ENCODE results near the gene AMBP. TPM values are rescaled to one million over a fixed set of nuclear protein-coding genes. Genes with fewer than 3 reads are reported as not detected.
A peak's percentile ranks its signal among the peaks of the same experiment; 100 is the strongest.

AMBP gene
- total RNA-seq (2014; rRNA removed; shearing (Covaris generic)) = 3.0 and 4.4 TPM in 2 replicates

DNA sequence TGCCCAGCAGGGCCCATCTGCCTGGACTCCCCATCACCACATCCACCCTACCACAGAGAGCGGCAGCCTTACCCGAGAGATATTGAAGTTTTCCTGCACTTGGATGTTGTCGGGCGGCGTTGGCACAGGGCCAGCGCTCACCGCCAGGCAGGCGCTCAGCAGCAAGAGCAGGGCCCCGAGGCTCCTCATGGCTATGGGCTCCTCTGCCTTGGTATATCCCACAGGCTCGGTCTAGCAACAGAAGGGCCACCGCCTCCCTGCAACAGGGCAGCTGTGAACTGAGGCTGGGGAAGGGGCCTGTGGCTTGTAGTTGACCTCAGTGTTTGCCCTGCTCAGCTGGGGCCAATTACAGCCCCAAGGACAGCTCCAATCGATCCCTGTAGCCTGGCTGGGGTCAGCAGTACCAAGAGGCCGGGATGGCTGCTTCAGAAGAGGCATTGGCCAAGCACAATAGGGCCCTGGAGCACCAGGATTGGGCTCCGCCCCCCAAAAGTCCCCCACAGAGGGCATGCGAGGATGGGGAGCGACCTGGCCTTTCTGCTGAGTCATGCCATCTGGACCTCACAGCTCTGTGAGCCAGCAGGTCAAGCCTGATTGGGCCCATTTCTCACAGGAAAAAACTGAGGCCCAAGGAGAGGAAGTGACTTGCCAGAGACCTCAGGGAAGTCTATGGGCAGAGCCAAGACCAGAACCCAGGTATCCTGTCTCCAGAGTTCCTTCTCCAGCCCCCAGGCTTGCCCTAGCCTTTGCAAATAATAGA is at the start of gene AMBP:
TSS of gene AMBP (minus strand) at position 280 of the 760 bp plus-strand sequence. CDS start at position 189, 91 bp downstream.
- peak; percentile 49 for DNase-seq (ENCODE audit: low spot score)

DNA sequence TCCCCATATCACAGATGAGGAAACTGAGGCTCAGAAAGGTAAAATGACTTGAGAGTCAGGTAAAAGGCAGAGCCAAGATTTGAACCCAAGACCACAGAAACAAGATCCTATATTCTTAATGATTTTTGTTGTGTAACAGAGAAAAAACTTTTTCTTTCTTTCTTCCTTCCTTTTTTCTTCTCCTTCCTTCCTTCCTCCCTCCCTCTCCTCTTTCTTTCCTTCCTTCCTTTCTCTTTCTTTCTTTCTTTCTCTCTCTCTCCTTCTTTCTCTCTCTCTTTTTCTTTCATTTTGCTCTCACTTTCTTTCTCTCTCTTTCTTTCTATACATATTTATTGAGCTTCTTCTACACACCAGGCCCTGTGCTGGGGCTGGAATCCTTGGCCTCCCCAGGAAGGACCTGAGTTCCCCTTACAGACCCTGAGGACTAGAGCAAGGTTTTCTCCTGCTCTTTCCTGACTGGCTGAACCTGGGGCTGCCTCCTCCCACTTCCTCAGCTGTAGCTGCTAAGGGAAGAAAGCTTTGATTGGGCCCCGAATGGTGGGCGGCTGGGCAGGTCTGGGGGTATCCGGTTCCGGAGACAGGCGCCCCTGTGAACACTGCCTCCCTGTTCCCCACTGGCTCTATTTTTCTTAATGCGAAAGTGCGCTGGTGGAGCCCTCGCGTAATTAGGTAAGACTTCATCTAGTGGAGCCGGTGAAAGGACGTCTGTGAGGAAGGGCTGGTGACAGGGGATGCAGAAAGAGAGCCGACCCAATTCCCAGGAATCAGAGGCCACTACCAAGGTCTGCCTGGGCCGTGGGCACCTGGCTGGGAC is 48.4 kb upstream of the AMBP start:
- no peak for DNase-seq (ENCODE audit: low spot score)

GRCh38 chr9:114125476-114126013 is 47.4 kb upstream of the AMBP start:
- DNase-seq (ENCODE audit: low spot score) = no peak

DNA sequence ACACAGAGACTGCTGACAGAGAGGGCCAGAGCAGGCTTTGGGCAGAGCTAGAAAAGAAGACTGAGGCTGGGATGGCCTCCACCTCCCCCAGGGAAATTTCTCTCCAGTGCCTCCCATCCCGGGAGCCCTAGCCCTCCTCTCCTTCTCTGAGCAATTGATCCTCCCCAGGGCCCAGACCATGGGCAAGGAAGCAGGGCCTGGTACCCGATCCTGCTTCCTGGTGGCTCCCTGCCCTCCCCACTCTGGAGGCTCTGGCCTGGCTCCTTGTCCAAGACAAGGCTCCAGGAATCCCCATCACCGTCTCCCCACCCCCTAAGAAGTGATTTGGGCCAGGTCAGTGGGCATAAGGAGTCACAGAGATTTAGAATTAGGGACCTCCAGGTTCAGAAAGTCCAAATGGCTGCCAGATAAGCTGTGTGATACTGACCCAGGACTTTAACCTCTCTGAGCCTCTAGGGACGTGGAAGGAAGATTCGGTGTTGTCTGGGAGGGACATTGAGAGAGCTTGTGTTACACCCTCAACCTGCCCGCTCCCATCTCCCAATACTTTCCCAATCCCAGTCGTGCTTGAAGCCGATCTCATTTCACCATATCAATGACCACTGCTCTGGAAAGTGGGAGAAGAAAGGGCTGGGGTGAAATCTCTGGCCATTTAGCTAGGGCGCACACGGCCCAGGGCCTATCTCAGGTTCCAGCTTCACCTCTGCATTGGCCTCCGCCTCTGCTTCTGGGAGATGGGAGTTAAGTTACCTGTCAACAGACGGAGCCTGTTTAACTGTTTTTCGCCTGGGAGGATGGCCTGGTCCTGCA is 46.8 kb upstream of the AMBP start:
- no peak for DNase-seq (ENCODE audit: low spot score)

- DNase-seq (ENCODE audit: low spot score) = no peak
These were observed 46.0 kb upstream of the AMBP start for GRCh38 chr9:114124138-114124537.

DNA sequence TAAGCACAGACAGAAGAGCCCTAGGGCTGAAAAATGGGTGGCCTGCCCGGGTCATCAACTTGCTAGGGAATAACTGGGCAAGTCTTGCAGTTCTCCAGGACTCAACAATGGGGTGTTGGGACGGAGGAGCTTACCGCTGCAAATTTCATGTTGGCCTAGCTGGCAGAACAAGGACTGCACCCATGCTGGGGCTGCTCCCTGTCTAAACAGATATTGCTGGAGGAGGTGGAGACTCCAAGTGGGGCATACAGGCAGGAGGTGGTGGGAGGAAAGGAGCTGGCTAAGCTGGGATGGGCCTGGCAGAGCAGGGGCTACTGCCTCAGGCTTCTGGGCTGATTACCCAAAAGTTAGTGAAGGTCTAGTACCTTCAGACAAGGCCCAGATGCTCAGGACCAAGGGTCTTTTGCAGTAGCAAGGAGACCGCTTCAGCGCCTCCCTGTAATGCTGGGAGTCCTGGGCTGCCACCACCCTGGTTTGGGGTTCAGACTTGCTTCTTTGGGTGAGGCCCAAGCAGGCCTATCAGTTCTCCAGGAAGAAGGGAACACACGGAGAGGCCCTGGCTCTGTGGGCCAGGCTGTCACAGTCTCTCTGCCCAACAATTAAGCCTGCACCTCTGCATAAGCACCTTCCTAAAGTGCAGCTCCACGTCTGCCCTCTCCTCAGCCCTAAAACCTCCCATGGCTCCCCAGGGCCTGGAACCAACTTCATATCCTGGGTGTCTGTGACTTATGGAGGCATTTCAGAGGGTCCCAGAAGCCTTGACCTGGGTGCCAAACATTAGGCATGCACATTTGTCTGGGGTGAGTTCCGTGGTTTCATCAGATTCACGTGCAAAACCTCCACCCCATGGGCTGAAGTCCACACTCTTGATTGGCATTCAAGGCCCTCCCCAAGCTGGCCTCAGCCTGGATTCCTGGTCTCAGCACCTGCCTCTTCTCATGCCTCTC is 45.2 kb upstream of the AMBP start:
- no peak for DNase-seq (ENCODE audit: low spot score)

- no peak for DNase-seq (ENCODE audit: low spot score)
These were observed 44.3 kb upstream of the AMBP start for GRCh38 chr9:114122136-114123027.

DNA sequence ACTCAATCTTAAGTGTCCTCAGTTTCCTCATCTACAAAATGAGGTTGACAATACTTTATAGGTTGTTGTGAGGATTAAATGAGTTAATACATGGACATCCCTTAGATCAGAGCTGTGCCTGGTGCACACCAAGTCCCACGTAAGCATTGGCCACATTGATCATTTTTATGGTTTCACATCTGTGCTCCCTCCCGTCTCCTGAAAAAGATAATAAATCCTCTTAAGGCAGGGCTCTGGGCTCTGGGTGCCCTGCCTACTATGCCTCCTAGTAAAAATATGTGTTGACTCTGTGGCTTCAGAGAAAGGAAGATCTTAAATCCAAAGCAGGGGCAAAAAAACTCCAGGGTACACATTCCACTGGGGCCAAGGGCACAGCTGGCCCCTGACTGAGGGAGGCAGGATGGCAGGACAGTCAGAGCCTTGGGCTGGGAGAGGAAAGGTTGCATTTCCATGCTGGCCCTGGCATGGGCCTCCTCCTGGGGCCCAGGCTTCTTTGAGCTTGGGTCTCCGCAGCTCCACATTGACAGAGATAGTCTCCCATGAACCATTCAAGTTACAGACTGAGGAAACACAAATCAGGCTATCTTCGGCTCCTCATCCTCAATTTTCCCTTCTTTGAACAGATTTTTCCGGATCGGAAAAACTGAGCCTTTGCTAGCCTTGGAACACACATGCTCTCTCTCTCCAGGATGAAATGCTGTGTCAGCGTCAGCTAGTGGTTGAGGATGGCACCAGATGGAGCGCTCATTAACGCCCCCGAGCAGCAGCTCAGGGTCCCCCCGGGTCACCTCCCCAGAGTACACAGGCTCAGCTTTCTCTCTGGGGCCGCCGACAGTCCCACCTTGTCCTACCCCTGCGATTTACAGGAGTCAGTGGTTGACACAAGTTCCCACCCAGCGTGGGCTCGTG is 43.4 kb upstream of the AMBP start:
- DNase-seq (ENCODE audit: low spot score) = no peak

DNA sequence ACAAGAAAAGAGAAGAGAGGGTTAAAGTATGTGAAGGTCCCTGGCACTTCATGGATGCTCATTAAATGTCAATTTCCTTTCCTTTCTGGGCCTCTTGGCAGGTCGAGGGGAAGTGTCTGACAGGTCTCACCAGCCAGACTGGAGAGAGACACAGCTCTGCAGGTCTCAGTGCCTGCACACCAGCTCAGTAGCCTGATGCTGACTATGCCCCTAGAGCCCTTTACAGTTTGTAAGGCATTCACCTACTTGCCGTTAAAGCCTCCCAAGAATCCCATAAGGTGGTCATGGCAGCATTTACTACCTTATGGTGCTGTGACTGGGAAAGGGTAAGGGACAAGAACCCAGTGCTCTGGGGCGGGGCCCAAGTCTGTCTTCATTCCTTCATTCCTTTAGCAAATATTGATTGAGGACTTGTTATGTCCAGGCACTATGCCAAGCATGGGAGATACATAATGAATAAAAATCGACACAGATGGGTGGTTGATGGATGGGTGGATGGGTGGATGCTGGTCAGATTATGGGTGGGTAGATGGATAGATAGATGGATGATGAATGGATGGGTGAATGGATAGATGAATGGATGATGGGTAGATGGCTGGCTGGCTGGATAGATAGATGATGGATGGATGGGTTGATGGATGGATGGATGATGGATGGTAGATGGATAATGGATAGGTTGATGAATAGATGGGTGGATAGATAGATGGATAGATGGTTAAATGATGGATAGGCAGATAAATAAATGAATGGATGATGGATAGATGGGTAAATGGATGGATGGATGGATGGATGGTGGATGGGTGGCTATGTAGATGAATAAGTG is 42.3 kb upstream of the AMBP start:
- DNase-seq (ENCODE audit: low spot score) = peak; percentile 68

GRCh38 chr9:114119242-114120191 is 41.4 kb upstream of the AMBP start:
- peak; percentile 38 for DNase-seq (ENCODE audit: low spot score)

GRCh38 chr9:114117996-114118830 is 40.1 kb upstream of the AMBP start:
- DNase-seq (ENCODE audit: low spot score) = peak; percentile 86

- DNase-seq (ENCODE audit: low spot score) = peak; percentile 29
These were observed 39.5 kb upstream of the AMBP start for GRCh38 chr9:114117614-114117995.

GRCh38 chr9:114116126-114116747 is 38.1 kb upstream of the AMBP start:
- no peak for DNase-seq (ENCODE audit: low spot score)

DNA sequence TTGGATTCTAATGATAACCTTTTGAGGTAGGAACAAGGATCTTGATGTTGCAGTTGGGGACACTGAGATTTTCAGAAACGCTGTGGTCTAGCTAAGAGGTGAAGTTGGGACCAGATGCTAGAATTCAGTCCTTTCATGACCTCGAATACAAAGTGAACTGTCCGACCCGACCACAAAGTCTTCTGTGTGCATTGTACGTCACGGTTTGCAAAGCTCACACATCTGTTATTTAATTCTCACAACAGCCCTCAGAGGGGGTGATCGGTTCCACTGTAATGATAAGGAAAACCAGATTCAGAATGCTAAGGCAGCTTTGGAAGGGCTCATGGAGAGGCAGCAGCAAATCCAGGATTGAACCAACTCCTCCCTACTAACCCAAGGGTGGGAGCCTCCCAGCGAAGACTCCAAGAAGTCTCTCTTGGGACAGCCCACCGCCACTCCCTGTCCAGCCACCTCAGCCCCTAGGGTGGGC is 37.6 kb upstream of the AMBP start:
- DNase-seq (ENCODE audit: low spot score) = no peak

DNA sequence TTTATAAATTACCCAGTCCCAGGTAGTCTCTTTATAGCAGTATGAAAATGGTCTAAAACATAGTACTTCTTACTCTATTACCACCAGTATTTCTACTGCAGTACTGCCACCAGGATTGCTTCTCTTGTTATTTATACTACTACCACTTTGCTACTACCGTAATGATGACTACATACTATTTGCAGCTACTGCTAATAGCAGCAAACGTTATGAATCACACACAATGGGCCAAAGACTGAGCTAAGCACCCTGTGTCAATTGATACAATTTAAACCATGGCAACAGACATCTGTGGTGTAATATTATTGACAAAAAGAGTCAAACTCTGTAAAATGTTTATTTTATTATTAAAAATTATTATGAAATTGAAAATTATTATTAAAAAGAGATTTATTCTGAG is 36.3 kb upstream of the AMBP start:
- no peak for DNase-seq (ENCODE audit: low spot score)

Data from HT-29 (cell line).